Measurements from ENCODE around the gene THADA.

Gene THADA

GRCh38 chr2:43292851-43293743 lies 302.7 kb downstream of the THADA start:
- no peak for TF ChIP-seq EZH2phosphoT487 (IDR thresholded peaks at IDR 0.05; ENCODE audit: borderline replicate concordance, low read length)
- TF ChIP-seq CTCF (IDR thresholded peaks at IDR 0.05; ENCODE audit: low read depth, low read length, poor library complexity, severe bottlenecking): no peak
- H3K27ac ChIP-seq (ENCODE audit: low read depth, low read length): no peak overlapping the region

GRCh38 chr2:43292297-43292696 lies 303.5 kb downstream of the THADA start:
- H3K4me2 ChIP-seq (ENCODE audit: low read length): no peak overlapping the region
- H3K27ac ChIP-seq (ENCODE audit: low read depth, low read length): no peak overlapping the region
- H3K36me3 ChIP-seq (ENCODE audit: control insufficient read depth, low read length): peaks cover 30% of the 10 kb centered on the region

More at GRCh38 chr2:43292851-43293743, 302.7 kb downstream of the THADA start:
- Histone ChIP-seq H3K9me3 (ENCODE audit: control insufficient read depth, insufficient read depth, low read length) (no peaks in the 10 kb centered on the region), H3K4me3 (ENCODE audit: low read length) (no peak overlapping the region), H3F3A (ENCODE audit: control insufficient read depth, insufficient read depth) (no peaks in the 10 kb centered on the region), H3K4me2 (ENCODE audit: low read length) (no peak overlapping the region), H3K36me3 (ENCODE audit: control insufficient read depth, low read length) (peaks cover 25% of the 10 kb centered on the region), H4K20me1 (ENCODE audit: control insufficient read depth, insufficient read depth, low read depth, low read length) (no peaks in the 10 kb centered on the region), H3K27me3 (ENCODE audit: control insufficient read depth, low read length) (no peaks in the 10 kb centered on the region), H3K9me2 (replicated peaks; ENCODE audit: control insufficient read depth, low read length) (no peaks in the 10 kb centered on the region), H3K79me2 (ENCODE audit: control insufficient read depth, low read length) (no peaks in the 10 kb centered on the region), H3K4me1 (ENCODE audit: control insufficient read depth, low read length) (no peaks in the 10 kb centered on the region)

GRCh38 chr2:43289331-43289730 lies 306.5 kb downstream of the THADA start:
- no peaks in the 10 kb centered on the region for H4K20me1 ChIP-seq (ENCODE audit: control insufficient read depth, insufficient read depth, low read depth, low read length)
- TF ChIP-seq EZH2phosphoT487 (IDR thresholded peaks at IDR 0.05; ENCODE audit: borderline replicate concordance, low read length) (no peak), CTCF (IDR thresholded peaks at IDR 0.05; ENCODE audit: low read depth, low read length, poor library complexity, severe bottlenecking) (no peak)
- H3K9me2 ChIP-seq (replicated peaks; ENCODE audit: control insufficient read depth, low read length): no peaks in the 10 kb centered on the region
- peaks cover 20% of the 10 kb centered on the region for H3K9me3 ChIP-seq (ENCODE audit: control insufficient read depth, insufficient read depth, low read length)
- H3K79me2 ChIP-seq (ENCODE audit: control insufficient read depth, low read length): no peaks in the 10 kb centered on the region
- H3K4me2 ChIP-seq (ENCODE audit: low read length): no peak overlapping the region
- H3K4me1 ChIP-seq (ENCODE audit: control insufficient read depth, low read length): no peaks in the 10 kb centered on the region
- no peak overlapping the region for H3K4me3 ChIP-seq (ENCODE audit: low read length)
- H3F3A ChIP-seq (ENCODE audit: control insufficient read depth, insufficient read depth): no peaks in the 10 kb centered on the region
- H3K36me3 ChIP-seq (ENCODE audit: control insufficient read depth, low read length): peaks cover 60% of the 10 kb centered on the region
- no peaks in the 10 kb centered on the region for H3K27me3 ChIP-seq (ENCODE audit: control insufficient read depth, low read length)
- H3K27ac ChIP-seq (ENCODE audit: low read depth, low read length): no peak overlapping the region

More at GRCh38 chr2:43292297-43292696, 303.5 kb downstream of the THADA start:
- no peaks in the 10 kb centered on the region for H3F3A ChIP-seq (ENCODE audit: control insufficient read depth, insufficient read depth)
- H3K9me2 ChIP-seq (replicated peaks; ENCODE audit: control insufficient read depth, low read length): no peaks in the 10 kb centered on the region
- TF ChIP-seq CTCF (IDR thresholded peaks at IDR 0.05; ENCODE audit: low read depth, low read length, poor library complexity, severe bottlenecking): no peak
- no peak for TF ChIP-seq EZH2phosphoT487 (IDR thresholded peaks at IDR 0.05; ENCODE audit: borderline replicate concordance, low read length)
- no peaks in the 10 kb centered on the region for H3K9me3 ChIP-seq (ENCODE audit: control insufficient read depth, insufficient read depth, low read length)
- no peaks in the 10 kb centered on the region for H3K27me3 ChIP-seq (ENCODE audit: control insufficient read depth, low read length)
- no peaks in the 10 kb centered on the region for H4K20me1 ChIP-seq (ENCODE audit: control insufficient read depth, insufficient read depth, low read depth, low read length)
- H3K79me2 ChIP-seq (ENCODE audit: control insufficient read depth, low read length): no peaks in the 10 kb centered on the region
- H3K4me3 ChIP-seq (ENCODE audit: low read length): no peak overlapping the region
- H3K4me1 ChIP-seq (ENCODE audit: control insufficient read depth, low read length): no peaks in the 10 kb centered on the region

Measured in DOHH2 (cell line).